ENCODE data around the gene USP10.

USP10 gene

GRCh38 chr16:84699712-84700445, at the start of gene USP10:
Gene USP10 (plus strand): TSS chr16:84700000. CDS start chr16:84700091, 91 bp downstream.
- DNase-seq (ENCODE audit: low read depth, low spot score), result peak; percentile 47

GRCh38 chr16:84650062-84650991, 49.5 kb upstream of the USP10 start:
- no peak for DNase-seq (ENCODE audit: low read depth, low spot score)

- no peak for DNase-seq (ENCODE audit: low read depth, low spot score)
Measured at GRCh38 chr16:84652566-84652965, 47.2 kb upstream of the USP10 start.

- DNase-seq (ENCODE audit: low read depth, low spot score), result no peak
Measured at GRCh38 chr16:84654238-84654637, 45.6 kb upstream of the USP10 start.

- DNase-seq (ENCODE audit: low read depth, low spot score), result no peak
Measured at GRCh38 chr16:84654998-84655397, 44.8 kb upstream of the USP10 start.

- DNase-seq (ENCODE audit: low read depth, low spot score), result no peak
Measured at GRCh38 chr16:84656649-84657048, 43.2 kb upstream of the USP10 start.

GRCh38 chr16:84657229-84657837, 42.5 kb upstream of the USP10 start:
- DNase-seq (ENCODE audit: low read depth, low spot score), result no peak

- no peak for DNase-seq (ENCODE audit: low read depth, low spot score)
Measured at GRCh38 chr16:84658690-84659089, 41.1 kb upstream of the USP10 start.

- DNase-seq (ENCODE audit: low read depth, low spot score), result no peak
Measured at GRCh38 chr16:84659656-84660300, 40.0 kb upstream of the USP10 start.

- DNase-seq (ENCODE audit: low read depth, low spot score), result no peak
Measured at GRCh38 chr16:84660973-84661372, 38.8 kb upstream of the USP10 start.

GRCh38 chr16:84661418-84662060, 38.3 kb upstream of the USP10 start:
- DNase-seq (ENCODE audit: low read depth, low spot score), result no peak

- no peak for DNase-seq (ENCODE audit: low read depth, low spot score)
Measured at GRCh38 chr16:84662471-84662870, 37.3 kb upstream of the USP10 start.

GRCh38 chr16:84663433-84664101, 36.2 kb upstream of the USP10 start:
- DNase-seq (ENCODE audit: low read depth, low spot score), result no peak

GRCh38 chr16:84665359-84665758, 34.4 kb upstream of the USP10 start:
- no peak for DNase-seq (ENCODE audit: low read depth, low spot score)

- no peak for DNase-seq (ENCODE audit: low read depth, low spot score)
Measured at GRCh38 chr16:84665843-84666242, 34.0 kb upstream of the USP10 start.

GRCh38 chr16:84667600-84668309, 32.0 kb upstream of the USP10 start:
- DNase-seq (ENCODE audit: low read depth, low spot score), result no peak

- no peak for DNase-seq (ENCODE audit: low read depth, low spot score)
Measured at GRCh38 chr16:84670063-84670462, 29.7 kb upstream of the USP10 start.

- peak; percentile 33 for DNase-seq (ENCODE audit: low read depth, low spot score)
Measured at GRCh38 chr16:84672276-84673202, 27.3 kb upstream of the USP10 start.

GRCh38 chr16:84673203-84673535, 26.6 kb upstream of the USP10 start:
- DNase-seq (ENCODE audit: low read depth, low spot score), result no peak

Measured in iPS DF 19.7 (cell line).